ENCODE data around the gene PPP1R37. TPM values are rescaled to one million over a fixed set of nuclear protein-coding genes. Genes with fewer than 3 reads are reported as not detected.

Gene PPP1R37
- total and polyA plus RNA-seq, 2 donors (not counting 1 experiment from before 2014, with no cell fraction given): 20.7 to 28.1 TPM

GRCh38 chr19:45173816-45174215, 80.8 kb downstream of the PPP1R37 start:
- Histone ChIP-seq H3K9ac (ENCODE audit: low read length) (no peak overlapping the region), H3K9me3 (ENCODE audit: control extremely low read depth in 1 of 3, control insufficient read depth in 2 of 3, insufficient read depth in 1 of 3, low read length in 2 of 3) (no peaks in the 10 kb centered on the region), H3K36me3 (replicated peaks in 1 of 2; ENCODE audit: control extremely low read depth in 1 of 2, control insufficient read depth in 1 of 2, extremely low read depth in 1 of 2, insufficient read depth in 2 of 2, low read length in 1 of 2) (peaks cover 0 to 7% of the 10 kb centered on the region in 2 experiments), H3K4me3 (ENCODE audit: control extremely low read depth in 1 of 5, extremely low read depth in 1 of 5, insufficient read depth in 1 of 5, low read depth in 2 of 5, low read length in 4 of 5) (no peak overlapping the region), H3K27me3 (replicated peaks in 1 of 4; ENCODE audit: control extremely low read depth in 1 of 4, control insufficient read depth in 3 of 4, insufficient read depth in 4 of 4, low read length in 3 of 4) (no peaks in the 10 kb centered on the region), H3K79me2 (ENCODE audit: control insufficient read depth, insufficient read depth, low read length) (peaks cover 69% of the 10 kb centered on the region), H3K4me1 (ENCODE audit: control insufficient read depth in 2 of 2, insufficient read depth in 2 of 2, low read length in 2 of 2) (peaks cover 23 to 39% of the 10 kb centered on the region in 2 donors), H2AFZ (ENCODE audit: insufficient read depth, low read depth, low read length, poor library complexity, severe bottlenecking) (no peak overlapping the region), H3K4me2 (replicated peaks; ENCODE audit: low read depth, low read length, poor library complexity, severe bottlenecking) (no peak overlapping the region), H3K27ac (ENCODE audit: low read length in 2 of 2) (peak overlapping the region; percentile 12 to 22), H4K20me1 (ENCODE audit: control insufficient read depth, insufficient read depth, low read length, poor library complexity, severe bottlenecking) (peaks cover 23% of the 10 kb centered on the region)
- Mint-ChIP-seq H3K4me3 (no peak overlapping the region), H3K4me1 (peaks cover 35% of the 10 kb centered on the region), H3K9me3 (ENCODE audit: insufficient read depth) (no peaks in the 10 kb centered on the region), H3K27ac (no peak overlapping the region), H3K27me3 (no peaks in the 10 kb centered on the region)
- intact Hi-C loops (cut with micrococcal nuclease): no loop called here
- ChIA-PET POLR2A (no interaction called here), CTCF (no interaction called here)
- ATAC-seq (ENCODE audit: low read depth) (no peak), DNase-seq (no peak)
- WGBS (ENCODE audit: insufficient coverage): 72% methylated on average over 10 of the region's 12 CpGs
- TF ChIP-seq EZH2 (IDR thresholded peaks at IDR 0.05; ENCODE audit: borderline replicate concordance, insufficient read depth, low read depth, low read length, poor library complexity, severe bottlenecking): no peak
- no peak for TF ChIP-seq CTCF (IDR thresholded peaks at IDR 0.05)

- Histone ChIP-seq H3K4me3 (ENCODE audit: control extremely low read depth in 1 of 5, extremely low read depth in 1 of 5, insufficient read depth in 1 of 5, low read depth in 2 of 5, low read length in 4 of 5) (no peak overlapping the region), H4K20me1 (ENCODE audit: control insufficient read depth, insufficient read depth, low read length, poor library complexity, severe bottlenecking) (peaks cover 17% of the 10 kb centered on the region), H3K36me3 (replicated peaks in 1 of 2; ENCODE audit: control extremely low read depth in 1 of 2, control insufficient read depth in 1 of 2, extremely low read depth in 1 of 2, insufficient read depth in 2 of 2, low read length in 1 of 2) (no peaks in the 10 kb centered on the region), H3K9ac (ENCODE audit: low read length) (no peak overlapping the region), H3K9me3 (ENCODE audit: control extremely low read depth in 1 of 3, control insufficient read depth in 2 of 3, insufficient read depth in 1 of 3, low read length in 2 of 3) (no peaks in the 10 kb centered on the region), H3K27me3 (replicated peaks in 1 of 4; ENCODE audit: control extremely low read depth in 1 of 4, control insufficient read depth in 3 of 4, insufficient read depth in 4 of 4, low read length in 3 of 4) (no peaks in the 10 kb centered on the region), H3K4me2 (replicated peaks; ENCODE audit: low read depth, low read length, poor library complexity, severe bottlenecking) (no peak overlapping the region), H3K4me1 (ENCODE audit: control insufficient read depth in 2 of 2, insufficient read depth in 2 of 2, low read length in 2 of 2) (peaks cover 30 to 47% of the 10 kb centered on the region in 2 donors), H3K79me2 (ENCODE audit: control insufficient read depth, insufficient read depth, low read length) (peaks cover 61% of the 10 kb centered on the region), H3K27ac (ENCODE audit: low read length in 2 of 2) (no peak overlapping the region), H2AFZ (ENCODE audit: insufficient read depth, low read depth, low read length, poor library complexity, severe bottlenecking) (no peak overlapping the region)
- ChIA-PET POLR2A (no interaction called here), CTCF (interaction anchor here (0.6 kb wide), 1 partner anchor 273 kb away, joined by 3 read pairs; no protein-coding TSS in a partner anchor)
- Mint-ChIP-seq H3K9me3 (ENCODE audit: insufficient read depth) (no peaks in the 10 kb centered on the region), H3K27ac (peak overlapping the region; percentile 17), H3K4me3 (peak overlapping the region; percentile 29), H3K27me3 (no peaks in the 10 kb centered on the region), H3K4me1 (peaks cover 42% of the 10 kb centered on the region)
- TF ChIP-seq EZH2 (IDR thresholded peaks at IDR 0.05; ENCODE audit: borderline replicate concordance, insufficient read depth, low read depth, low read length, poor library complexity, severe bottlenecking): no peak
- TF ChIP-seq CTCF (IDR thresholded peaks at IDR 0.05): no peak
- 99% methylated on average over 8 of the region's 10 CpGs for WGBS (ENCODE audit: insufficient coverage)
- ATAC-seq (ENCODE audit: low read depth): no peak
- intact Hi-C loops (cut with micrococcal nuclease): no loop called here
- DNase-seq: no peak
Measured at GRCh38 chr19:45175515-45176345, 82.8 kb downstream of the PPP1R37 start.
